Pancreas (tissue), 10 donors: ENCODE data around the gene C1QTNF3. TPM values are rescaled to one million over a fixed set of nuclear protein-coding genes. Genes with fewer than 3 reads are reported as not detected.
"Not testable (repeated sequence)": the region's sequence is repeated elsewhere in the genome, so short reads cannot be mapped to it uniquely, and the experiment has no call there.

Experiments used
- ATAC-seq, 4 donors: fragments of 200-7000 bp; cut with Tn5 transposase; one replicate each; pipeline versions ENCODE4 v1.8.0 to v1.9.1; 2020; ENCODE audit warnings: mild to moderate bottlenecking in 4 of 4, moderate library complexity in 4 of 4
- DNase-seq, 6 donors: peaks; one replicate each; pipeline ENCODE4 v3.0.0-alpha.2; 2020
- FAIRE-seq: peaks from 2 replicates; lab custom pipeline; 2012; peaks lifted over from hg19 to GRCh38; lab: Jason Lieb, UNC
- H3K27ac ChIP-seq, 4 donors: fragments of 200-600 bp; sonication (generic); 1 replicate in 3 of 4; 2 replicates in 1 of 4; pipeline versions ENCODE4 v1.5.0 to v1.8.0; 2020
- H3K27me3 ChIP-seq, 4 donors: fragments of 200-600 bp; one replicate each; pipeline ENCODE4 v1.8.0; 2021
- H3K36me3 ChIP-seq, 3 donors: fragments of 200-600 bp; sonication (generic) in 1 of 3; one replicate each; pipeline versions ENCODE4 v1.5.0 to v1.8.0; 2020 to 2021
- H3K4me1 ChIP-seq, 3 donors: fragments of 200-600 bp; one replicate each; pipeline ENCODE4 v1.8.0; 2021
- H3K4me3 ChIP-seq, 4 donors: fragments of 200-600 bp; sonication (generic) in 2 of 4; one replicate each; pipeline versions ENCODE4 v1.5.0 to v1.8.0; 2020 to 2021
- H3K9me3 ChIP-seq, 4 donors: fragments of 200-600 bp; one replicate each; pipeline ENCODE4 v1.8.0; 2021
- WGBS, 2 donors: extraction: QIAGEN DNeasy Blood & Tissue Kit; methylation state at CpG; one replicate each; pipeline ENCODE4 v1.1.7; 2013; 5-methylcytosine and 5-hydroxymethylcytosine counted together
- intact Hi-C, 3 donors: fragments of 100-400 bp; cut with DNase I; formaldehyde crosslinking; loops; one replicate each; pipeline versions ENCODE4 v1.11.1 to v1.14.2; 2022
- polyA plus RNA-seq, 2 donors: library from polyadenylated mRNA; stranded (reverse); fragments of 200-250 nt; gene quantifications; one replicate each; pipeline ENCODE4 v1.2.3, GENCODE V29; 2013
- total RNA-seq, 6 donors: library from RNA; stranded (reverse); fragmentation: NEBNext Ultra II Directional in 4 of 6; extraction: Animal tissue kit (Norgen Biotek cat#: 25700) in 4 of 6; gene quantifications; one replicate each; pipeline versions ENCODE4 v1.2.1 to v1.2.4, GENCODE V29; 2021 to 2023
- TF ChIP-seq, protein P1 (sequence below), 4 donors: fragments of 200-600 bp; sonication (generic) in 3 of 4; IDR thresholded peaks; one replicate each; pipeline versions ENCODE4 v1.5.0 to v1.8.0; 2021; ENCODE audit warnings: antibody characterized with exemption in 4 of 4
- donor health status: healthy with polysubstance abuse.
- donor health status: DM: no; HTN: no; CAD: no; lungs with moderate emphysema.
- donor health status: DM: no; HTN: no; CAD: no.
- donor health status: control.
- donor health status: control.
- donor health status: Bipolar disorder and iron deficiency.
- donor health status: DM: yes; HTN: yes; CAD: no.
- donor health status: DM: no; HTN: no; CAD: no.
- donor health status: DM: no; HTN: no; CAD: no.
- donor health status: DM: yes; HTN: yes; CAD: no.

Gene C1QTNF3, protein sequence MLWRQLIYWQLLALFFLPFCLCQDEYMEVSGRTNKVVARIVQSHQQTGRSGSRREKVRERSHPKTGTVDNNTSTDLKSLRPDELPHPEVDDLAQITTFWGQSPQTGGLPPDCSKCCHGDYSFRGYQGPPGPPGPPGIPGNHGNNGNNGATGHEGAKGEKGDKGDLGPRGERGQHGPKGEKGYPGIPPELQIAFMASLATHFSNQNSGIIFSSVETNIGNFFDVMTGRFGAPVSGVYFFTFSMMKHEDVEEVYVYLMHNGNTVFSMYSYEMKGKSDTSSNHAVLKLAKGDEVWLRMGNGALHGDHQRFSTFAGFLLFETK
- total RNA-seq (1 to 10 TPM; 2.0 to 6.8 (median 3.0) TPM), polyA plus RNA-seq (10 to 100 TPM in 1 of 2 donors, 1 to 10 TPM in 1; 8.5 to 11.7 TPM)

GRCh38 chr5:34043099-34043876 is at the start of gene C1QTNF3:
Gene C1QTNF3, minus strand, starts transcription at chr5:34043213. Its CDS starts 88 bp downstream, at chr5:34043125.
- Histone ChIP-seq H3K27ac (peak within 1 kb of the TSS; percentile 14 to 59 (median 42)), H3K9me3 (no peaks in the 10 kb centered on the region), H3K27me3 (no peaks in the 10 kb centered on the region), H3K36me3 (no peaks in the 10 kb centered on the region), H3K4me3 (no peak within 1 kb of the TSS), H3K4me1 (peaks cover 5 to 19% (median 16%) of the 10 kb centered on the region in 3 donors)
- intact Hi-C loops, result no loop called here
- TF ChIP-seq, protein P1, sequence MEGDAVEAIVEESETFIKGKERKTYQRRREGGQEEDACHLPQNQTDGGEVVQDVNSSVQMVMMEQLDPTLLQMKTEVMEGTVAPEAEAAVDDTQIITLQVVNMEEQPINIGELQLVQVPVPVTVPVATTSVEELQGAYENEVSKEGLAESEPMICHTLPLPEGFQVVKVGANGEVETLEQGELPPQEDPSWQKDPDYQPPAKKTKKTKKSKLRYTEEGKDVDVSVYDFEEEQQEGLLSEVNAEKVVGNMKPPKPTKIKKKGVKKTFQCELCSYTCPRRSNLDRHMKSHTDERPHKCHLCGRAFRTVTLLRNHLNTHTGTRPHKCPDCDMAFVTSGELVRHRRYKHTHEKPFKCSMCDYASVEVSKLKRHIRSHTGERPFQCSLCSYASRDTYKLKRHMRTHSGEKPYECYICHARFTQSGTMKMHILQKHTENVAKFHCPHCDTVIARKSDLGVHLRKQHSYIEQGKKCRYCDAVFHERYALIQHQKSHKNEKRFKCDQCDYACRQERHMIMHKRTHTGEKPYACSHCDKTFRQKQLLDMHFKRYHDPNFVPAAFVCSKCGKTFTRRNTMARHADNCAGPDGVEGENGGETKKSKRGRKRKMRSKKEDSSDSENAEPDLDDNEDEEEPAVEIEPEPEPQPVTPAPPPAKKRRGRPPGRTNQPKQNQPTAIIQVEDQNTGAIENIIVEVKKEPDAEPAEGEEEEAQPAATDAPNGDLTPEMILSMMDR (IDR thresholded peaks at IDR 0.05), result no peak
- FAIRE-seq (no peak), ATAC-seq (peak; percentile 81 to 90 (median 84)), DNase-seq (peak in 4 of 6 donors; percentile 26 to 56 (median 45))
- 14 to 16% methylated on average over 10 of the region's 10 CpGs for WGBS, 2 donors

- DNase-seq, intact Hi-C loops, H3K27ac ChIP-seq, ATAC-seq, H3K4me3 ChIP-seq, H3K9me3 ChIP-seq, H3K4me1 ChIP-seq, H3K36me3 ChIP-seq, FAIRE-seq, H3K27me3 ChIP-seq: not testable (repeated sequence)
- 89 to 92% methylated on average over 7 of the region's 7 CpGs for WGBS, 2 donors
These were observed 48.0 kb upstream of the C1QTNF3 start for GRCh38 chr5:34091039-34091438.

DNA sequence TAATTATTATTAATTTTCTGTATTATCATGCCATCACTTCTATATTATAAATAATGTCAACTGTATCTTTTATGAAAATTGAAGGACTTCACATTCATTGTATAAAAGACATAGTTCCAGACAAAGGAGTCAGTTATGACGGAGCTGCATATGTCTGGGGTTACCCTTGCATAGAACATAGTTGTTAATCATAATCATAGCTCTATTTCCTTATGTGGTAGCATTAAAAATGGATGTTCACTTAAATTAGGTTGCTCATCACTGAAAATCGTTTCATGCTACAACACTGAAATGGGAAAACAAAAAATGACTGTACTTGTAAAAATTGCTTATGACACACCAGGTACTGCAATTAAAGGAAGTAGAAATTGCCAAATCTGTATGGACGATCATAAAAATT is 46.8 kb upstream of the C1QTNF3 start:
- H3K27ac ChIP-seq, H3K4me1 ChIP-seq, H3K36me3 ChIP-seq, H3K27me3 ChIP-seq, H3K4me3 ChIP-seq, ATAC-seq, DNase-seq, H3K9me3 ChIP-seq, FAIRE-seq, intact Hi-C loops: not testable (repeated sequence)
- 83 to 89% methylated on average over 2 of the region's 3 CpGs for WGBS, 2 donors

GRCh38 chr5:34087728-34088127 is 44.7 kb upstream of the C1QTNF3 start:
- H3K4me3 ChIP-seq, H3K4me1 ChIP-seq, DNase-seq, FAIRE-seq, H3K27ac ChIP-seq, intact Hi-C loops, H3K9me3 ChIP-seq, H3K27me3 ChIP-seq, ATAC-seq, H3K36me3 ChIP-seq: not testable (repeated sequence)
- 96 to 100% methylated on average over 2 of the region's 3 CpGs for WGBS, 2 donors

DNA sequence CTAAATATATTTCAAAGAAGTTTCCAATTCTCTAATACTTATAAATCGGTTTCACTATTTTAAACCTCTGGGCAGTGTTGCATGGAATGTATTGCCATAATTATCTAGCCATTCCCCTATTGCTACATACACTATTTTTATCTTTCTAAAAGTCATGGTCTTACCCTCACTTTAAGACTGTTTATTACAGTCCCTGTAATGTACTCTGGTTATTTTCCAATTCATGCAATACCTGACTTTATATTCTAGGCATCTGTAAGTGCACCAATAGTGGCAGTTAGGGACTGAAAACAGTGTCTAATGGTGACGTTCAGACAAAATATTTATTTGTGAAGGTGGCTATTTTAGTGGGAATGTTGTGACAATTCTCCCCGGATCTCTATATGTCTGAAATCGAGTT is 40.9 kb upstream of the C1QTNF3 start:
- FAIRE-seq, H3K36me3 ChIP-seq, H3K9me3 ChIP-seq, H3K27me3 ChIP-seq, DNase-seq, H3K27ac ChIP-seq, H3K4me1 ChIP-seq, ATAC-seq, H3K4me3 ChIP-seq, intact Hi-C loops: not testable (repeated sequence)
- 72 to 77% methylated on average over 4 of the region's 4 CpGs for WGBS, 2 donors

DNA sequence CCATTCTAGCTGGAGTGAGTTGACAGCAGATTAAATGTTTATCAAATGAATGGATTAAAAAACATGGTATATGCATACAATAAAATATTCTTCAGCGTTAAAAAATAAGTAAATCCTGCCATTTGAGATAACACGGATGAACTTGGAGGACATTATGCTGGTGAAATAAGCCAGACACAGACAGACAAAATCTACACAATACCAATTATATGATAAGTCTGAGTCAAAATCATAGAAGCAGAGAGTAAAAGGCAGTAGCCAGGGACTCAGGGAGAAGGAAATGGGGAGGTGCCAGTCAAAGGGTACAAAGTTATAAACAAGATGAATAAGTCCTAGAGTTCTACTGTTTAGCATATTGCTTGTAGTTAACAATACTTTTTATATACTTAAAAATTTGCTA is 36.5 kb upstream of the C1QTNF3 start:
- FAIRE-seq, DNase-seq, H3K36me3 ChIP-seq, H3K4me3 ChIP-seq, H3K9me3 ChIP-seq, ATAC-seq, intact Hi-C loops, H3K27ac ChIP-seq, H3K27me3 ChIP-seq, H3K4me1 ChIP-seq: not testable (repeated sequence)
- 91 to 97% methylated on average over 2 of the region's 2 CpGs for WGBS, 2 donors

- H3K36me3 ChIP-seq, intact Hi-C loops, H3K4me1 ChIP-seq, H3K27me3 ChIP-seq, H3K9me3 ChIP-seq, DNase-seq, H3K27ac ChIP-seq, H3K4me3 ChIP-seq, ATAC-seq, FAIRE-seq: not testable (repeated sequence)
- WGBS, 2 donors, result 79 to 97% methylated on average over 2 of the region's 2 CpGs
These were observed 34.6 kb upstream of the C1QTNF3 start for GRCh38 chr5:34077636-34078035.

GRCh38 chr5:34076719-34077364 is 33.8 kb upstream of the C1QTNF3 start:
- H3K27me3 ChIP-seq, H3K9me3 ChIP-seq, FAIRE-seq, DNase-seq, H3K27ac ChIP-seq, intact Hi-C loops, H3K36me3 ChIP-seq, H3K4me3 ChIP-seq, H3K4me1 ChIP-seq: not testable (repeated sequence)
- ATAC-seq, result peak in 2 of 4 donors; percentile 30 to 36
- WGBS, 2 donors, result 71 to 74% methylated on average over 2 of the region's 5 CpGs

- H3K36me3 ChIP-seq, result not testable (repeated sequence)
These were observed 31.5 kb upstream of the C1QTNF3 start for GRCh38 chr5:34074472-34074871.

GRCh38 chr5:34074071-34074470 is 31.1 kb upstream of the C1QTNF3 start:
- H3K9me3 ChIP-seq, intact Hi-C loops, H3K4me1 ChIP-seq, H3K36me3 ChIP-seq, H3K4me3 ChIP-seq, DNase-seq, H3K27me3 ChIP-seq, H3K27ac ChIP-seq, FAIRE-seq: not testable (repeated sequence)
- 30 to 38% methylated on average over 2 of the region's 3 CpGs for WGBS, 2 donors
- ATAC-seq, result peak in 2 of 4 donors; percentile 8 to 42

More at GRCh38 chr5:34074472-34074871, 31.5 kb upstream of the C1QTNF3 start:
- intact Hi-C loops, H3K27ac ChIP-seq, FAIRE-seq, H3K4me3 ChIP-seq, H3K27me3 ChIP-seq, H3K9me3 ChIP-seq, DNase-seq, H3K4me1 ChIP-seq: not testable (repeated sequence)
- WGBS, 2 donors, result 33 to 45% methylated on average over 3 of the region's 3 CpGs
- peak in 3 of 4 donors; percentile 56 to 66 (median 64) for ATAC-seq
